Fibroblast of lung (primary cell): ENCODE results near the gene TATDN2. TPM values are rescaled to one million over a fixed set of nuclear protein-coding genes. Genes with fewer than 3 reads are reported as not detected.
A peak's percentile ranks its signal among the peaks of the same experiment; 100 is the strongest.

Source experiments
- DNase-seq, 2 donors: peaks; one replicate each; pipeline versions ENCODE4 v3.0.0 to v3.0.0-alpha.2; 2010; ENCODE audit warnings: low read depth in 2 of 2
- H2AFZ ChIP-seq: 2 replicates; pipeline ENCODE4 v1.5.1; 2012; ENCODE audit warnings: low read length, control low read depth, inconsistent platforms
- H3K27ac ChIP-seq: 2 replicates; pipeline ENCODE4 v1.5.1; 2011; ENCODE audit warnings: low read length, control low read depth; ENCODE audit not compliant: insufficient read depth
- H3K27me3 ChIP-seq: 2 replicates; pipeline ENCODE4 v1.5.1; 2011; ENCODE audit warnings: mild to moderate bottlenecking, low read length; ENCODE audit not compliant: control insufficient read depth, insufficient read depth
- H3K36me3 ChIP-seq: 2 replicates; pipeline ENCODE4 v1.5.1; 2011; ENCODE audit warnings: low read length; ENCODE audit not compliant: control insufficient read depth, insufficient read depth
- H3K4me1 ChIP-seq: 2 replicates; pipeline ENCODE4 v1.5.1; 2011; ENCODE audit warnings: low read length; ENCODE audit not compliant: control insufficient read depth, insufficient read depth; ENCODE audit errors: extremely low read depth
- H3K4me2 ChIP-seq: 2 replicates; pipeline ENCODE4 v1.5.1; 2011; ENCODE audit warnings: low read length, control low read depth; ENCODE audit not compliant: insufficient read depth; ENCODE audit errors: extremely low read depth
- H3K4me3 ChIP-seq, 4 experiments: fragments of 200-600 bp in 1 of 4; sonication (generic) in 1 of 4; replicated peaks in 1 of 4; 2 replicates each; pipeline ENCODE4 v1.5.1; 2011 to 2016; ENCODE audit warnings: low read length in 4 of 4, low read depth in 3 of 4, mild to moderate bottlenecking in 3 of 4, control low read depth in 2 of 4, inconsistent platforms in 1 of 4, mixed read lengths in 1 of 4; ENCODE audit not compliant: insufficient read depth in 1 of 4; ENCODE audit errors: control extremely low read depth in 1 of 4
- H3K79me2 ChIP-seq: 2 replicates; pipeline ENCODE4 v1.5.1; 2012; ENCODE audit warnings: mild to moderate bottlenecking, low read length, inconsistent platforms; ENCODE audit not compliant: control insufficient read depth, insufficient read depth
- H3K9ac ChIP-seq: 2 replicates; pipeline ENCODE4 v1.5.1; 2011; ENCODE audit warnings: mild to moderate bottlenecking, low read length, control low read depth; ENCODE audit not compliant: insufficient read depth
- H3K9me3 ChIP-seq: 2 replicates; pipeline ENCODE4 v1.5.1; 2012; ENCODE audit warnings: low read depth, low read length; ENCODE audit not compliant: control insufficient read depth, insufficient read depth
- H4K20me1 ChIP-seq: 2 replicates; pipeline ENCODE4 v1.5.1; 2011; ENCODE audit warnings: low read length; ENCODE audit not compliant: control insufficient read depth, insufficient read depth; ENCODE audit errors: extremely low read depth
- EZH2 ChIP-seq: IDR thresholded peaks from 2 replicates; pipeline ENCODE4 v1.5.1; 2012; ENCODE audit warnings: low read length, control low read depth, mild to moderate bottlenecking; ENCODE audit errors: missing control alignments
- polyA plus RNA-seq, 2 donors: library from polyadenylated mRNA; depleted of rRNA in 1 of 2; stranded (reverse) in 1 of 2; unstranded in 1 of 2; fragments of >200 nt; gene quantifications; 2 replicates each; pipeline ENCODE4 v1.2.1, GENCODE V29; 2011 to 2012; ENCODE audit warnings: missing spikeins in 1 of 2
- total RNA-seq: library from RNA; depleted of rRNA; stranded (reverse); fragments of >200 nt; gene quantifications from 2 replicates; pipeline ENCODE4 v1.2.1, GENCODE V29; 2014
- TF ChIP-seq, protein P1 (sequence below), 2 donors: IDR thresholded peaks in 1 of 2; conservative IDR thresholded peaks in 1 of 2; 1 replicate in 1 of 2; 2 replicates in 1 of 2; pipeline ENCODE4 v1.5.1; 2011 to 2012; ENCODE audit warnings: low read length in 2 of 2, control low read depth in 1 of 2, inconsistent platforms in 1 of 2, low read depth in 1 of 2, mild to moderate bottlenecking in 1 of 2

Gene TATDN2
- total and polyA plus RNA-seq, 2 donors (not counting 1 experiment from before 2014, with no cell fraction given): 12.4 to 16.5 TPM

DNA sequence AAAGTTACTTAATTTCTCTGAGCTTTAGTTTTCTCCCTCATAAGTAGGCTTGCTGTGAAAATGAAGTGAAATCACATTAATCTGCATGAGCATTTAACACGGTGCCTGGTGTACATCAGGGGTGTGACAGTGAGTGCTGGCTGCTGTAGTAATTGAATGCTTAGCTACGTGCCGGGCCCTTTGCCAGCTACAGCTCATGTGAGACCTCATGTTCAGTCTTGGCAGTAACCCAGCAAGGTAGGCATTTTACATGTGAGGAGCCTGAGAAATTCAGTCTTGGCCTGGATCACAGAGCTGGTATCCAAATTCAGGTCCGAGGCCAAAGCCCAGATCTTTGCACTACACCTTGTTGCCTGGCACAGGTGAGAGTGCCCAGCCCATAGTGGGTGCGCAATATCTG lies 35.4 kb downstream of the TATDN2 start:
- Histone ChIP-seq H2AFZ (no peak overlapping the region), H3K36me3 (peaks cover 7% of the 10 kb centered on the region), H3K9ac (no peak overlapping the region), H3K27ac (no peak overlapping the region), H3K4me3 (no peak overlapping the region), H4K20me1 (no peaks in the 10 kb centered on the region), H3K9me3 (no peaks in the 10 kb centered on the region), H3K79me2 (no peaks in the 10 kb centered on the region), H3K27me3 (no peaks in the 10 kb centered on the region), H3K4me1 (no peaks in the 10 kb centered on the region), H3K4me2 (no peak overlapping the region)
- TF ChIP-seq EZH2: no peak
- TF ChIP-seq, protein P1, sequence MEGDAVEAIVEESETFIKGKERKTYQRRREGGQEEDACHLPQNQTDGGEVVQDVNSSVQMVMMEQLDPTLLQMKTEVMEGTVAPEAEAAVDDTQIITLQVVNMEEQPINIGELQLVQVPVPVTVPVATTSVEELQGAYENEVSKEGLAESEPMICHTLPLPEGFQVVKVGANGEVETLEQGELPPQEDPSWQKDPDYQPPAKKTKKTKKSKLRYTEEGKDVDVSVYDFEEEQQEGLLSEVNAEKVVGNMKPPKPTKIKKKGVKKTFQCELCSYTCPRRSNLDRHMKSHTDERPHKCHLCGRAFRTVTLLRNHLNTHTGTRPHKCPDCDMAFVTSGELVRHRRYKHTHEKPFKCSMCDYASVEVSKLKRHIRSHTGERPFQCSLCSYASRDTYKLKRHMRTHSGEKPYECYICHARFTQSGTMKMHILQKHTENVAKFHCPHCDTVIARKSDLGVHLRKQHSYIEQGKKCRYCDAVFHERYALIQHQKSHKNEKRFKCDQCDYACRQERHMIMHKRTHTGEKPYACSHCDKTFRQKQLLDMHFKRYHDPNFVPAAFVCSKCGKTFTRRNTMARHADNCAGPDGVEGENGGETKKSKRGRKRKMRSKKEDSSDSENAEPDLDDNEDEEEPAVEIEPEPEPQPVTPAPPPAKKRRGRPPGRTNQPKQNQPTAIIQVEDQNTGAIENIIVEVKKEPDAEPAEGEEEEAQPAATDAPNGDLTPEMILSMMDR (conservative IDR thresholded peaks at IDR 0.05 in 1 of 2, IDR thresholded peaks at IDR 0.05 in 1 of 2; ENCODE audit: low read depth in 1 of 2, low read length in 2 of 2): no peak
- no peak for DNase-seq

DNA sequence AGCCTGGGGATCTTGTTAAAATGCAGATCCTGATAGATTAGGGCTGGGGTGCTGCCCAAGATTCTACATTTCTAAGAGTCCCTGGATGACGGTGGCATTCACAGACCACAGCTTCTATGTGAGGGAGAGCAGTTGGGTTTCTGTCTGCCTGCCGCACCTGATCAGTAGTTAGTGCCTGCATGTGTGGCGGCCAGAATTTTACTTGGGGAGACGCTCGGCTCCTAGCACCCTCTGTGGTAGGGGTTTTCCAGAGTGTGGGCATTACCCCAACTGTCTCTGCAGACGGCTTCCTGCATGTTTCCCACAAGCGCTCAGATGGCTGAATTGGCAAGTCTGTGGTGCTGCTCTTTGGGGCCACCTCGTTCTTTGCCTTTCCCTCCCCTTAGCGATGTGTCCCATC lies 36.2 kb downstream of the TATDN2 start:
- no peak overlapping the region for H3K4me2 ChIP-seq
- H2AFZ ChIP-seq: no peak overlapping the region
- H4K20me1 ChIP-seq: no peaks in the 10 kb centered on the region
- H3K4me1 ChIP-seq: no peaks in the 10 kb centered on the region
- H3K27ac ChIP-seq: no peak overlapping the region
- DNase-seq: no peak
- no peaks in the 10 kb centered on the region for H3K79me2 ChIP-seq
- H3K27me3 ChIP-seq: no peaks in the 10 kb centered on the region
- no peak overlapping the region for H3K9ac ChIP-seq
- no peaks in the 10 kb centered on the region for H3K9me3 ChIP-seq
- H3K36me3 ChIP-seq: peaks cover 7% of the 10 kb centered on the region
- H3K4me3 ChIP-seq: no peak overlapping the region
- no peak for TF ChIP-seq EZH2
- TF ChIP-seq, protein P1 (conservative IDR thresholded peaks at IDR 0.05 in 1 of 2, IDR thresholded peaks at IDR 0.05 in 1 of 2; ENCODE audit: low read depth in 1 of 2, low read length in 2 of 2): no peak

DNA sequence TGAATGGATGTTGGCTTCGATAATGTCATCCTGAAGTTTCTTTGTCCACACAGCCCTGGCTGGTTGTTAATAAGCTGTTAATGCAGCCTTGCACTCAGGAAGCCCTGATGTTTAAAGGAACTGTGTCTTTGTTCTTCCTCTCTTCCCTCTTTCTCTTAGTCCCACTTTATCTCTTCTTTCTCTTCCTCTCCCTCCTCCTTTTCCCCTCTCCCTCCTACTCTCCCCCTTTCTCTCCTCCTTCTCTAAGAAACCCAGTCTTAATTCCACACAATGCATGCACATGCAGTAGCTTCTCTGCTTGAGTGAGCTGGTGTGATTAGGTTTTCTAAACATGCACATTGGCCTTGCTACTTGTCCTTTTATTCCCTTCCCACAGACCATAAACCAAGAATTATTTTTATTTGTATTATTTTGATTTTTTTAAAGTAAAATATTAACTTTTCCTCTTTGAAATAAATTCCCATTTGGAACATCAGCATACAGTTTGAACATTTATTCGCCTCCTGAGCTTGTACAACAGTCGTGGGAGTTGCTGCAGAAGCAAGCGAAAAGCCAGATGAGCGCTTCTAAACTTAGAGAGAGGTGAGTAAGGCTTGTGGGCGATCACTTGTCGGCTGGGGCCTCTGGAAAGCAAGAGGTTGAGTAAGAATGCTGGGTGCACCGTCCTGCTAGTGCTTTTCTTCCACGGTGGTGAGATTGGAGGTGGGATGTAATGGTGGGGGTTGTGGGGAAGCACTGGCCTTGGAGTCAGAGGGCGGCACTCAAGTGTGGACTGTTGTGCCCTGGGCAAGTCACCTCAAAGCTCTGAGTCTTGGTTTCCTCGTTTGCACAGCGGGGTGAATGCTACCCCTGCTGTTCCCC lies 37.2 kb downstream of the TATDN2 start:
- H3K9ac ChIP-seq: no peak overlapping the region

More for the DNA sequence above, 37.2 kb downstream of the TATDN2 start:
- Histone ChIP-seq H3K27ac (no peak overlapping the region), H3K4me3 (no peak overlapping the region), H3K27me3 (no peaks in the 10 kb centered on the region), H3K4me2 (no peak overlapping the region), H3K9me3 (no peaks in the 10 kb centered on the region), H3K4me1 (no peaks in the 10 kb centered on the region), H3K36me3 (no peaks in the 10 kb centered on the region), H3K79me2 (no peaks in the 10 kb centered on the region), H4K20me1 (no peaks in the 10 kb centered on the region), H2AFZ (no peak overlapping the region)
- TF ChIP-seq, protein P1 (conservative IDR thresholded peaks at IDR 0.05 in 1 of 2, IDR thresholded peaks at IDR 0.05 in 1 of 2; ENCODE audit: low read depth in 1 of 2, low read length in 2 of 2): no peak
- TF ChIP-seq EZH2: no peak
- peak in 1 of 2 donors; percentile 53 for DNase-seq
